Chondrocyte (in vitro differentiated cells): ENCODE data around the gene JMJD8. TPM values are rescaled to one million over a fixed set of nuclear protein-coding genes. Genes with fewer than 3 reads are reported as not detected.

ENCODE experiments used
- DNase-seq: peaks from one replicate; pipeline ENCODE4 v3.0.0; 2021; ENCODE audit warnings: mixed read lengths, low spot score
- H3K27ac Mint-ChIP-seq: one replicate; pipeline ENCODE4 v1.8.0; 2021; ENCODE audit warnings: mild to moderate bottlenecking, moderate library complexity, mixed read lengths; ENCODE audit not compliant: unreplicated experiment
- H3K27me3 Mint-ChIP-seq: 2 replicates; pipeline ENCODE4 v1.8.0; 2021; ENCODE audit warnings: low read depth, mixed read lengths
- H3K36me3 Mint-ChIP-seq: 2 replicates; pipeline ENCODE4 v1.8.0; 2021; ENCODE audit warnings: low read depth, mixed read lengths
- H3K4me1 Mint-ChIP-seq: 2 replicates; pipeline ENCODE4 v1.8.0; 2021; ENCODE audit warnings: low read depth, mild to moderate bottlenecking, mixed read lengths
- H3K4me3 Mint-ChIP-seq: one replicate; pipeline ENCODE4 v1.8.0; 2021; ENCODE audit warnings: mild to moderate bottlenecking, moderate library complexity, mixed read lengths; ENCODE audit not compliant: unreplicated experiment
- H3K9me3 Mint-ChIP-seq: 2 replicates; pipeline ENCODE4 v1.8.0; 2021; ENCODE audit warnings: low read depth, mixed read lengths
- CTCF ChIP-seq: fragments of 200-600 bp; sonication (generic); IDR thresholded peaks from 2 replicates; pipeline ENCODE4 v1.5.0; 2021; ENCODE audit warnings: antibody characterized with exemption, mild to moderate bottlenecking, moderate library complexity
- total RNA-seq: library from RNA; stranded (reverse); gene quantifications from 3 replicates; pipeline ENCODE4 v1.2.1, GENCODE V29; 2021

JMJD8 gene
- total RNA-seq, 1 donor from 2014 or later, result 39.2 TPM

DNA sequence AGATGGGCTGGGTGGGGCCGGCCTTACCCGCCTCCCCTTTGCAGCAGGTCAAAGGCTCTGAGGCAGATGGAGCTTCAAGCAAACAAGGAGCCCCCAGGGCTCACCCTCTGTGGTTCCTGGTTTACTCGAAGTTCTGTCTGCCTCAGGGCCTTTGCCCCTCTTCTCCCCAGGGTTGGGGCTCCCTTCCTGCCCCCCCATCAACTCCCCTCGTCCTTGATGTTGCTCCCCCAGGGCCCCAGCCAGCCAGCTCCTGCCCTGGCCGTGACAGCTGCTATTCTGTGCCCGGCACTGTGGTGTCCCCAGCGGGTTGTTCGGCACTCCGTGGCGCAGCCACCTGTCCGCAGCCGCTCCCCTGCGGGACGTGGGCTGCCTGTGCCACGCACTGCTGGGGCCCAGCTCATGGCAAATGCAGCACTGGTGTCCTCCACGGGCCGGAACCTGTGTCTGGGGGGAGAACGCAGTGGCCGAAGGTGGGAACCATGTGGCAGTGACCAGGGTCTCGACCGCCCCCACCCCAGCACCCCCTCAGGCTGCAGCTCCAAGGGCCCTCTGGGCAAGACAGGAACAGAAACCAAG is 26.5 kb upstream of the JMJD8 start:
- no peak for TF ChIP-seq CTCF
- Mint-ChIP-seq H3K27ac (no peak overlapping the region), H3K9me3 (no peaks in the 10 kb centered on the region), H3K36me3 (no peaks in the 10 kb centered on the region), H3K4me3 (no peak overlapping the region), H3K27me3 (peaks cover 21% of the 10 kb centered on the region), H3K4me1 (peaks cover 12% of the 10 kb centered on the region)
- no peak for DNase-seq

GRCh38 chr16:709566-710499 is 25.7 kb upstream of the JMJD8 start:
- DNase-seq, result no peak
- Mint-ChIP-seq H3K36me3 (no peaks in the 10 kb centered on the region), H3K4me1 (peaks cover 12% of the 10 kb centered on the region), H3K4me3 (no peak overlapping the region), H3K9me3 (no peaks in the 10 kb centered on the region), H3K27ac (no peak overlapping the region), H3K27me3 (peaks cover 21% of the 10 kb centered on the region)
- no peak for TF ChIP-seq CTCF

- Mint-ChIP-seq H3K36me3 (no peaks in the 10 kb centered on the region), H3K4me1 (peaks cover 12% of the 10 kb centered on the region), H3K27ac (no peak overlapping the region), H3K9me3 (no peaks in the 10 kb centered on the region), H3K27me3 (peaks cover 24% of the 10 kb centered on the region), H3K4me3 (no peak overlapping the region)
- DNase-seq, result no peak
- TF ChIP-seq CTCF, result no peak
Observed at GRCh38 chr16:708959-709358, 24.8 kb upstream of the JMJD8 start.

DNA sequence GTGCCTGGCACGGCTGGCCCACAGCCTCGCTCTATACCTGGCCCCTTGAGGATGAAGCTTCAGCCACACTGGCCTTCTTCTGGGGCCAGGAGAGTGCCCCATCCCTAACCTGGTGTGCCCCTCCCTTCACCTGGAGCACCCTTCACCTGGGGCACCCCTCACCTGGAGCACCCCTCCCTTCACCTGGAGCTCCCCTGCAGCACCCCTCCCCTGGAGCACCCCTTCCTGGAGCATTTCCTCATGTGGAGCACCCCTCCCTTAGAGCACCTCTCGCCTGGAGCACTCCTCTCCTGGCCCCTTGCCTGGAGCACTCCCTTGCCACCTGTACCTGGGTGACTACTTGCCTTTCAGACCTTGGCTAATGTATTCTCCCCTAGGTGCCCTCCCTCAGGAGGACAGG is 23.9 kb upstream of the JMJD8 start:
- H3K4me1 Mint-ChIP-seq, result peaks cover 12% of the 10 kb centered on the region
- no peak overlapping the region for H3K4me3 Mint-ChIP-seq
- no peak for DNase-seq
- no peak for TF ChIP-seq CTCF
- H3K27ac Mint-ChIP-seq, result no peak overlapping the region
- peaks cover 29% of the 10 kb centered on the region for H3K27me3 Mint-ChIP-seq
- H3K36me3 Mint-ChIP-seq, result no peaks in the 10 kb centered on the region
- H3K9me3 Mint-ChIP-seq, result no peaks in the 10 kb centered on the region

GRCh38 chr16:707062-707538 is 23.0 kb upstream of the JMJD8 start:
- peaks cover 6% of the 10 kb centered on the region for H3K4me1 Mint-ChIP-seq
- H3K4me3 Mint-ChIP-seq, result no peak overlapping the region
- no peak overlapping the region for H3K27ac Mint-ChIP-seq
- no peaks in the 10 kb centered on the region for H3K9me3 Mint-ChIP-seq
- no peak for DNase-seq
- peaks cover 37% of the 10 kb centered on the region for H3K27me3 Mint-ChIP-seq
- no peak for TF ChIP-seq CTCF
- peaks cover 1% of the 10 kb centered on the region for H3K36me3 Mint-ChIP-seq
